H1 (cell line): ENCODE data around the gene TBX15.

Experiments
- CHD2 ChIP-seq: IDR thresholded peaks from 2 replicates; pipeline ENCODE4 v1.6.1; 2012; ENCODE audit warnings: low read length, improper control_type of control experiment
- CTCF ChIP-seq, 3 experiments: IDR thresholded peaks; 1 replicate in 2 of 3; 2 replicates in 1 of 3; pipeline versions ENCODE4 v1.5.1 to v1.6.1; 2011; ENCODE audit warnings: low read length in 3 of 3, mild to moderate bottlenecking in 3 of 3, inconsistent platforms in 2 of 3, low read depth in 1 of 3, moderate library complexity in 1 of 3; ENCODE audit not compliant: insufficient read depth in 1 of 3; ENCODE audit errors: control extremely low read depth in 1 of 3
- EGR1 ChIP-seq: IDR thresholded peaks from 2 replicates; pipeline ENCODE4 v1.6.1; 2011; ENCODE audit warnings: low read depth, low read length, borderline replicate concordance
- SP1 ChIP-seq: IDR thresholded peaks from 2 replicates; pipeline ENCODE4 v1.6.1; 2011; ENCODE audit warnings: low read depth, low read length

- TF ChIP-seq CTCF (IDR thresholded peaks at IDR 0.05; ENCODE audit: control extremely low read depth in 1 of 3, insufficient read depth in 1 of 3, low read depth in 1 of 3, low read length in 3 of 3), result no peak
- no peak for TF ChIP-seq SP1
- no peak for TF ChIP-seq EGR1
- TF ChIP-seq CHD2, result no peak
Observed at GRCh38 chr1:118859999-118860398, 128.1 kb downstream of the TBX15 start.
